Measurements from ENCODE around the gene KISS1R.
"Not testable (repeated sequence)": the region's sequence is repeated elsewhere in the genome, so short reads cannot be mapped to it uniquely, and the experiment has no call there.

GRCh38 chr19:878751-879561, 38.2 kb upstream of the KISS1R start:
- TF ChIP-seq FOXP2 (optimal IDR thresholded peaks at IDR 0.05; ENCODE audit: control extremely low read depth, extremely low read length, insufficient read depth); POLR2AphosphoS5 (IDR thresholded peaks at IDR 0.05; ENCODE audit: borderline replicate concordance, low read depth, low read length); EZH2 (IDR thresholded peaks at IDR 0.05): not testable (repeated sequence)

Data from SK-N-MC (cell line).